Heart left ventricle (tissue), 13 donors: ENCODE results near the gene PBLD.

Source experiments
- POLR2A ChIP-seq, 2 donors: fragments of 450-650 bp; IDR thresholded peaks; one replicate each; pipeline ENCODE4 v1.6.1; 2017; ENCODE audit warnings: antibody characterized with exemption in 2 of 2, mild to moderate bottlenecking in 2 of 2, moderate library complexity in 2 of 2
- TF ChIP-seq, protein P1 (sequence below), 12 donors: fragments of 200-600 bp; sonication (generic) in 4 of 12; IDR thresholded peaks; one replicate each; pipeline versions ENCODE4 v1.5.0 to v1.8.0; 2018 to 2022; ENCODE audit warnings: antibody characterized with exemption in 12 of 12, mild to moderate bottlenecking in 5 of 12
- donor health status: ischemic (EF 13 %, LVEDD 7.1; RV severe dilation, severe dysfunction).
- donor health status: DM: no; HTN: yes; CAD: no.
- donor health status: DM: no; HTN: no; CAD: no.
- donor health status: ischemic (EF 25% LVEDD 6.9; RV normal size, moderate dysfunction).
- donor health status: ischemic (EF 25% LVEDD 5.7; RV mildly dilated, moderate dysfunction).
- donor health status: ischemic (EF 35%, LVEDD 5.7; RV mildly dilated, moderate dysfunction).
- donor health status: nonischemic (EF 11% LVEDD 7.7; RV severe dilation, severe dysfunction).
- donor health status: DM: yes; HTN: yes; CAD: no.
- donor health status: PGD.
- donor health status: ischemic (EF 29% LVEDD 5.4; RV normal size, mild dysfunction).
- donor health status: nonischemic (EF 23%, LVEDD 6.1; RV moderate dilation, normal function).

GRCh38 chr10:68233046-68233445 lies 99.7 kb downstream of the PBLD start:
- no peak for TF ChIP-seq POLR2A (IDR thresholded peaks at IDR 0.05)
- TF ChIP-seq, protein P1, sequence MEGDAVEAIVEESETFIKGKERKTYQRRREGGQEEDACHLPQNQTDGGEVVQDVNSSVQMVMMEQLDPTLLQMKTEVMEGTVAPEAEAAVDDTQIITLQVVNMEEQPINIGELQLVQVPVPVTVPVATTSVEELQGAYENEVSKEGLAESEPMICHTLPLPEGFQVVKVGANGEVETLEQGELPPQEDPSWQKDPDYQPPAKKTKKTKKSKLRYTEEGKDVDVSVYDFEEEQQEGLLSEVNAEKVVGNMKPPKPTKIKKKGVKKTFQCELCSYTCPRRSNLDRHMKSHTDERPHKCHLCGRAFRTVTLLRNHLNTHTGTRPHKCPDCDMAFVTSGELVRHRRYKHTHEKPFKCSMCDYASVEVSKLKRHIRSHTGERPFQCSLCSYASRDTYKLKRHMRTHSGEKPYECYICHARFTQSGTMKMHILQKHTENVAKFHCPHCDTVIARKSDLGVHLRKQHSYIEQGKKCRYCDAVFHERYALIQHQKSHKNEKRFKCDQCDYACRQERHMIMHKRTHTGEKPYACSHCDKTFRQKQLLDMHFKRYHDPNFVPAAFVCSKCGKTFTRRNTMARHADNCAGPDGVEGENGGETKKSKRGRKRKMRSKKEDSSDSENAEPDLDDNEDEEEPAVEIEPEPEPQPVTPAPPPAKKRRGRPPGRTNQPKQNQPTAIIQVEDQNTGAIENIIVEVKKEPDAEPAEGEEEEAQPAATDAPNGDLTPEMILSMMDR (IDR thresholded peaks at IDR 0.05): no peak
